GM10266 (cell line): ENCODE results near the gene SLC19A1.

ENCODE experiments used
- DNase-seq: peaks from one replicate; pipeline ENCODE4 v3.0.0; 2012; ENCODE audit errors: extremely low spot score
- CTCF ChIP-seq: IDR thresholded peaks from 2 replicates; pipeline ENCODE4 v1.5.1; 2012; ENCODE audit warnings: mild to moderate bottlenecking, low read depth; ENCODE audit not compliant: control insufficient read depth, insufficient read depth; ENCODE audit errors: missing control alignments

Gene SLC19A1

GRCh38 chr21:45546636-45547544 is 4.7 kb upstream of the SLC19A1 start:
- no peak for TF ChIP-seq CTCF
- DNase-seq: no peak

GRCh38 chr21:45545691-45546531 is 3.7 kb upstream of the SLC19A1 start:
- TF ChIP-seq CTCF: no peak
- DNase-seq: no peak

GRCh38 chr21:45545236-45545570 is 3.0 kb upstream of the SLC19A1 start:
- no peak for DNase-seq
- no peak for TF ChIP-seq CTCF

GRCh38 chr21:45544449-45545235 is 2.4 kb upstream of the SLC19A1 start:
- TF ChIP-seq CTCF: no peak
- DNase-seq: no peak

GRCh38 chr21:45543710-45544448 is 1.6 kb upstream of the SLC19A1 start:
- DNase-seq: no peak
- TF ChIP-seq CTCF: no peak

GRCh38 chr21:45543371-45543709 is 1.1 kb upstream of the SLC19A1 start:
- TF ChIP-seq CTCF: no peak
- DNase-seq: no peak
